Trophoblast cell (in vitro differentiated cells and primary cell): Measurements from ENCODE around the gene FBXO31.

Experiments
- DNase-seq, 2 donors: peaks; one replicate each; pipeline ENCODE4 v3.0.0-alpha.2; 2016
- H2AFZ ChIP-seq: 2 replicates; pipeline ENCODE4 v1.6.1; 2013; ENCODE audit warnings: low read length, moderate library complexity, mild to moderate bottlenecking; ENCODE audit not compliant: insufficient read depth, poor library complexity
- H2AK5ac ChIP-seq: 2 replicates; pipeline ENCODE4 v1.6.1; 2013; ENCODE audit warnings: mild to moderate bottlenecking, low read length
- H2BK120ac ChIP-seq: 2 replicates; pipeline ENCODE4 v1.6.1; 2013; ENCODE audit warnings: low read length, mild to moderate bottlenecking, moderate library complexity; ENCODE audit not compliant: insufficient read depth, poor library complexity
- H2BK12ac ChIP-seq: 2 replicates; pipeline ENCODE4 v1.6.1; 2013; ENCODE audit warnings: mild to moderate bottlenecking, low read length, moderate library complexity
- H2BK5ac ChIP-seq: 2 replicates; pipeline ENCODE4 v1.6.1; 2013; ENCODE audit warnings: low read length, low read depth, moderate library complexity, mild to moderate bottlenecking; ENCODE audit not compliant: poor library complexity
- H3K14ac ChIP-seq: 2 replicates; pipeline ENCODE4 v1.6.1; 2013; ENCODE audit warnings: mild to moderate bottlenecking, low read length
- H3K18ac ChIP-seq: 2 replicates; pipeline ENCODE4 v1.6.1; 2013; ENCODE audit warnings: mild to moderate bottlenecking, low read length
- H3K23ac ChIP-seq: 2 replicates; pipeline ENCODE4 v1.6.1; 2013; ENCODE audit warnings: low read length
- H3K27ac ChIP-seq: 2 replicates; pipeline ENCODE4 v1.5.1; 2013; ENCODE audit warnings: low read depth, mild to moderate bottlenecking, inconsistent platforms, low read length, moderate library complexity
- H3K27me3 ChIP-seq: 2 replicates; pipeline ENCODE4 v1.6.1; 2013; ENCODE audit warnings: inconsistent platforms, mild to moderate bottlenecking, low read length, moderate library complexity; ENCODE audit not compliant: insufficient read depth
- H3K36me3 ChIP-seq, 2 experiments: 1 replicate in 1 of 2; 2 replicates in 1 of 2; pipeline ENCODE4 v1.6.1; 2013; ENCODE audit warnings: low read length in 2 of 2, mild to moderate bottlenecking in 2 of 2, moderate library complexity in 1 of 2; ENCODE audit not compliant: insufficient read depth in 2 of 2, control insufficient read depth in 1 of 2
- H3K4ac ChIP-seq: 2 replicates; pipeline ENCODE4 v1.6.1; 2013; ENCODE audit warnings: low read depth, mild to moderate bottlenecking, low read length, moderate library complexity
- H3K4me1 ChIP-seq, 2 experiments: 1 replicate in 1 of 2; 2 replicates in 1 of 2; pipeline ENCODE4 v1.6.1; 2013; ENCODE audit warnings: low read length in 2 of 2, mild to moderate bottlenecking in 2 of 2, moderate library complexity in 1 of 2; ENCODE audit not compliant: insufficient read depth in 2 of 2, control insufficient read depth in 1 of 2
- H3K4me2 ChIP-seq: 2 replicates; pipeline ENCODE4 v1.6.1; 2013; ENCODE audit warnings: inconsistent platforms, mild to moderate bottlenecking, low read length, moderate library complexity
- H3K4me3 ChIP-seq: 2 replicates; pipeline ENCODE4 v1.5.1; 2013; ENCODE audit warnings: mild to moderate bottlenecking, low read depth, low read length, inconsistent platforms
- H3K79me1 ChIP-seq: one replicate; pipeline ENCODE4 v1.6.1; 2013; ENCODE audit warnings: low read length
- H3K79me2 ChIP-seq: 2 replicates; pipeline ENCODE4 v1.6.1; 2013; ENCODE audit warnings: low read length, mild to moderate bottlenecking; ENCODE audit not compliant: control insufficient read depth, insufficient read depth, poor library complexity
- H3K9ac ChIP-seq: 2 replicates; pipeline ENCODE4 v1.6.1; 2013; ENCODE audit warnings: mild to moderate bottlenecking, low read length
- H3K9me3 ChIP-seq: 2 replicates; pipeline ENCODE4 v1.6.1; 2013; ENCODE audit warnings: low read depth, mild to moderate bottlenecking, control low read depth, inconsistent platforms, low read length; ENCODE audit not compliant: insufficient read depth
- H4K12ac ChIP-seq: 2 replicates; pipeline ENCODE4 v1.6.1; 2013; ENCODE audit warnings: low read depth, mild to moderate bottlenecking, low read length, moderate library complexity
- H4K8ac ChIP-seq: 2 replicates; pipeline ENCODE4 v1.6.1; 2013; ENCODE audit warnings: low read depth, mild to moderate bottlenecking, low read length, moderate library complexity
- H4K91ac ChIP-seq: one replicate; pipeline ENCODE4 v1.6.1; 2013; ENCODE audit warnings: low read depth, mild to moderate bottlenecking, low read length, moderate library complexity
- WGBS: extraction: QIAGEN DNeasy Blood & Tissue Kit; methylation state at CpG from one replicate; pipeline ENCODE4 v1.1.7; 2013; ENCODE audit warnings: missing lambda C conversion rate; ENCODE audit not compliant: insufficient read length, insufficient coverage; ENCODE audit errors: extremely low coverage; 5-methylcytosine and 5-hydroxymethylcytosine counted together

The FBXO31 gene

GRCh38 chr16:87352818-87353217 is 30.8 kb downstream of the FBXO31 start:
- H3K79me2 ChIP-seq = no peaks in the 10 kb centered on the region
- H3K4me2 ChIP-seq = no peak overlapping the region
- H4K91ac ChIP-seq = no peak overlapping the region
- DNase-seq = no peak
- H2BK12ac ChIP-seq = no peak overlapping the region
- no peaks in the 10 kb centered on the region for H3K27me3 ChIP-seq
- peaks cover 6 to 7% of the 10 kb centered on the region in 2 experiments for H3K36me3 ChIP-seq
- H3K27ac ChIP-seq = no peak overlapping the region
- peaks cover 2 to 6% of the 10 kb centered on the region in 2 experiments for H3K4me1 ChIP-seq
- H2AFZ ChIP-seq = no peak overlapping the region
- H3K4ac ChIP-seq = no peak overlapping the region
- H4K12ac ChIP-seq = no peak overlapping the region
- no peak overlapping the region for H2AK5ac ChIP-seq
- H2BK120ac ChIP-seq = no peak overlapping the region
- H2BK5ac ChIP-seq = no peak overlapping the region
- no peak overlapping the region for H3K9ac ChIP-seq
- H3K23ac ChIP-seq = no peak overlapping the region
- WGBS = no CpG with 5 or more reads among the region's 15 CpGs
- no peak overlapping the region for H4K8ac ChIP-seq
- H3K14ac ChIP-seq = no peak overlapping the region
- H3K9me3 ChIP-seq = peaks cover 2% of the 10 kb centered on the region
- H3K4me3 ChIP-seq = no peak overlapping the region
- no peak overlapping the region for H3K18ac ChIP-seq
- no peaks in the 10 kb centered on the region for H3K79me1 ChIP-seq

GRCh38 chr16:87351320-87351698 is 32.3 kb downstream of the FBXO31 start:
- WGBS = no CpG with 5 or more reads among the region's 9 CpGs
- no peak overlapping the region for H4K91ac ChIP-seq
- no peak overlapping the region for H2AFZ ChIP-seq

GRCh38 chr16:87350681-87351319 is 32.8 kb downstream of the FBXO31 start:
- no peak overlapping the region for H4K8ac ChIP-seq
- no peak overlapping the region for H3K14ac ChIP-seq
- no peak for DNase-seq
- no peaks in the 10 kb centered on the region for H3K27me3 ChIP-seq
- no peaks in the 10 kb centered on the region for H3K79me1 ChIP-seq
- no peak overlapping the region for H3K4me3 ChIP-seq
- H2AFZ ChIP-seq = no peak overlapping the region
- H3K4me1 ChIP-seq = peaks cover 0 to 6% of the 10 kb centered on the region in 2 experiments
- no CpG with 5 or more reads among the region's 23 CpGs for WGBS
- H2BK5ac ChIP-seq = no peak overlapping the region
- no peak overlapping the region for H3K18ac ChIP-seq
- H3K9me3 ChIP-seq = peaks cover 2% of the 10 kb centered on the region
- H3K4ac ChIP-seq = no peak overlapping the region
- H4K91ac ChIP-seq = no peak overlapping the region
- H3K4me2 ChIP-seq = no peak overlapping the region
- H4K12ac ChIP-seq = no peak overlapping the region
- no peak overlapping the region for H2AK5ac ChIP-seq
- no peak overlapping the region for H2BK120ac ChIP-seq
- peaks cover 10 to 12% of the 10 kb centered on the region in 2 experiments for H3K36me3 ChIP-seq
- no peak overlapping the region for H3K23ac ChIP-seq
- no peak overlapping the region for H2BK12ac ChIP-seq
- no peaks in the 10 kb centered on the region for H3K79me2 ChIP-seq
- H3K27ac ChIP-seq = no peak overlapping the region
- H3K9ac ChIP-seq = no peak overlapping the region

More at GRCh38 chr16:87351320-87351698, 32.3 kb downstream of the FBXO31 start:
- no peaks in the 10 kb centered on the region for H3K79me2 ChIP-seq
- H3K9me3 ChIP-seq = peaks cover 2% of the 10 kb centered on the region
- H3K18ac ChIP-seq = no peak overlapping the region
- no peak overlapping the region for H3K27ac ChIP-seq
- H3K9ac ChIP-seq = no peak overlapping the region
- peaks cover 10 to 12% of the 10 kb centered on the region in 2 experiments for H3K36me3 ChIP-seq
- DNase-seq = no peak
- no peaks in the 10 kb centered on the region for H3K79me1 ChIP-seq
- no peak overlapping the region for H3K4me3 ChIP-seq
- no peak overlapping the region for H2BK5ac ChIP-seq
- H2BK12ac ChIP-seq = no peak overlapping the region
- no peak overlapping the region for H4K8ac ChIP-seq
- no peaks in the 10 kb centered on the region for H3K27me3 ChIP-seq
- H3K23ac ChIP-seq = no peak overlapping the region
- peaks cover 2 to 6% of the 10 kb centered on the region in 2 experiments for H3K4me1 ChIP-seq
- H3K4me2 ChIP-seq = no peak overlapping the region
- no peak overlapping the region for H3K14ac ChIP-seq
- no peak overlapping the region for H2BK120ac ChIP-seq
- no peak overlapping the region for H3K4ac ChIP-seq
- no peak overlapping the region for H2AK5ac ChIP-seq
- no peak overlapping the region for H4K12ac ChIP-seq

- H3K9me3 ChIP-seq = peaks cover 2% of the 10 kb centered on the region
- H3K4me1 ChIP-seq = peaks cover 0 to 3% of the 10 kb centered on the region in 2 experiments
- no peaks in the 10 kb centered on the region for H3K27me3 ChIP-seq
- H3K14ac ChIP-seq = no peak overlapping the region
- no peak overlapping the region for H3K9ac ChIP-seq
- no peak overlapping the region for H3K23ac ChIP-seq
- H3K27ac ChIP-seq = no peak overlapping the region
- H4K91ac ChIP-seq = no peak overlapping the region
- H2BK5ac ChIP-seq = no peak overlapping the region
- no peak overlapping the region for H3K4me3 ChIP-seq
- H2AK5ac ChIP-seq = no peak overlapping the region
- H4K12ac ChIP-seq = no peak overlapping the region
- DNase-seq = no peak
- no peak overlapping the region for H2AFZ ChIP-seq
- peaks cover 10 to 15% of the 10 kb centered on the region in 2 experiments for H3K36me3 ChIP-seq
- no peaks in the 10 kb centered on the region for H3K79me1 ChIP-seq
- H3K18ac ChIP-seq = no peak overlapping the region
- H2BK12ac ChIP-seq = no peak overlapping the region
- no peak overlapping the region for H3K4ac ChIP-seq
- no peak overlapping the region for H2BK120ac ChIP-seq
- WGBS = no CpG with 5 or more reads among the region's 8 CpGs
- H3K4me2 ChIP-seq = no peak overlapping the region
- no peaks in the 10 kb centered on the region for H3K79me2 ChIP-seq
- no peak overlapping the region for H4K8ac ChIP-seq
Measured at GRCh38 chr16:87350031-87350430, 33.5 kb downstream of the FBXO31 start.
